Caco-2 (cell line): Measurements from ENCODE around the gene PTPRF. TPM values are rescaled to one million over a fixed set of nuclear protein-coding genes. Genes with fewer than 3 reads are reported as not detected.

ENCODE experiments used
- BruUV-seq: library from RNA; stranded (reverse); fragments of 400-500 nt; replicated peaks from 2 replicates; lab custom pipeline; 2021; lab: Mats Ljungman, UMichigan
- CTCF ChIA-PET: fragments of 300-600 bp; sonication (Branson Sonifier 250); formaldehyde crosslinking; loops from one replicate; lab custom pipeline; 2022; ENCODE audit warnings: antibody characterized with exemption; lab: Charles Lee
- POLR2A ChIA-PET: fragments of 300-600 bp; sonication (Branson Sonifier 250); formaldehyde crosslinking; loops from one replicate; lab custom pipeline; 2022; ENCODE audit warnings: antibody characterized with exemption; lab: Charles Lee
- DNase-seq, 2 experiments: peaks; one replicate each; pipeline versions ENCODE4 v3.0.0 to v3.0.0-alpha.2; 2020 to 2022
- H3K27me3 ChIP-seq: replicated peaks from 2 replicates; pipeline ENCODE4 v1.6.0; 2011; ENCODE audit warnings: low read length; ENCODE audit not compliant: control insufficient read depth, insufficient read depth
- H3K36me3 ChIP-seq: 2 replicates; pipeline ENCODE4 v1.5.1; 2011; ENCODE audit warnings: low read length; ENCODE audit not compliant: control insufficient read depth, insufficient read depth
- H3K4me1 ChIP-seq: fragments of 250-450 bp; sonication (Bioruptor Pico); 2 replicates; pipeline ENCODE4 v1.5.1; 2020; ENCODE audit warnings: mild to moderate bottlenecking
- H3K4me3 ChIP-seq: 2 replicates; pipeline ENCODE4 v1.5.1; 2011; ENCODE audit warnings: low read depth, mild to moderate bottlenecking, control low read depth, low read length
- H3K9me3 ChIP-seq: fragments of 250-450 bp; sonication (Bioruptor Pico); 2 replicates; pipeline ENCODE4 v1.5.1; 2020; ENCODE audit warnings: mild to moderate bottlenecking, moderate library complexity
- H3K27ac Mint-ChIP-seq: one replicate; pipeline ENCODE4 v1.8.0; 2022; ENCODE audit warnings: mixed read lengths; ENCODE audit not compliant: unreplicated experiment
- H3K27me3 Mint-ChIP-seq: one replicate; pipeline ENCODE4 v1.8.0; 2022; ENCODE audit warnings: mixed read lengths; ENCODE audit not compliant: insufficient read depth, unreplicated experiment
- H3K36me3 Mint-ChIP-seq: one replicate; pipeline ENCODE4 v1.8.0; 2022; ENCODE audit warnings: mild to moderate bottlenecking, mixed read lengths; ENCODE audit not compliant: insufficient read depth, unreplicated experiment
- H3K4me1 Mint-ChIP-seq: one replicate; pipeline ENCODE4 v1.8.0; 2022; ENCODE audit warnings: low read depth, mixed read lengths; ENCODE audit not compliant: unreplicated experiment
- H3K4me3 Mint-ChIP-seq: one replicate; pipeline ENCODE4 v1.8.0; 2022; ENCODE audit warnings: mild to moderate bottlenecking, moderate library complexity, mixed read lengths; ENCODE audit not compliant: unreplicated experiment
- H3K9me3 Mint-ChIP-seq: one replicate; pipeline ENCODE4 v1.8.0; 2022; ENCODE audit warnings: mixed read lengths; ENCODE audit not compliant: unreplicated experiment
- intact Hi-C: fragments of 100-400 bp; cut with micrococcal nuclease; formaldehyde crosslinking; loops from one replicate; pipeline ENCODE4 v1.10.0; 2022; ENCODE audit not compliant: unreplicated experiment
- total RNA-seq: library from RNA; stranded (reverse); gene quantifications from 2 replicates; pipeline ENCODE4 v1.2.3, GENCODE V29; 2022
- TF ChIP-seq, protein P1 (sequence below), 2 experiments: fragments of 200-600 bp in 1 of 2; IDR thresholded peaks; 1 replicate in 1 of 2; 2 replicates in 1 of 2; pipeline versions ENCODE4 v1.5.1 to v1.8.0; 2011 to 2022; ENCODE audit warnings: antibody characterized with exemption in 1 of 2, control low read depth in 1 of 2, inconsistent platforms in 1 of 2, low read depth in 1 of 2, low read length in 1 of 2, mild to moderate bottlenecking in 1 of 2, moderate library complexity in 1 of 2; ENCODE audit not compliant: insufficient read depth in 1 of 2, severe bottlenecking in 1 of 2, unreplicated experiment in 1 of 2

The PTPRF gene
- total RNA-seq, 1 experiment from 2014 or later, result 158 TPM

DNA sequence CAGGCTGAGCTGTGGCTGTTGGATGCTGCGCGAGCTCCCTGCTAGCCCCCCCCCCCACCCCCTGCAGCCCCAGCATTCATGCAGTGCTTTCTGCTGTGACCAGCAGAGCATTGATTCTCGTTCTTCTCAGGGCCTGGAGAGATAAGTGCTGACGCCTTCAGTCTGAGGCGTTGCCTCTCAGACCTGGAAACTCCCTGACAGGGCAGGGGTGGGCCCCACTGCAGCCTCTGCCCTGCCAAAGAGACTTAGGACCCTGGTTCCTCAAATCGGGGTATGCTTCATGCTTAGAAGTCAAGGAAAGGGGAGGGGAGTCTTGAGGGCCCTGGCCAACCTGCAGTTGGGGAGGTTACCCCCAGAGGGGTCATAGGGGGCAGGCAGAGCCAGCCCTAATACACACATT lies 38.5 kb downstream of the PTPRF start:
- H3K4me1 ChIP-seq, result no peaks in the 10 kb centered on the region
- no peaks in the 10 kb centered on the region for H3K9me3 Mint-ChIP-seq
- POLR2A ChIA-PET, result no interaction called here
- no peaks in the 10 kb centered on the region; the same call in 1 of the 2 replicates for H3K36me3 ChIP-seq
- intact Hi-C loops, result no loop called here
- H3K27ac Mint-ChIP-seq, result no peak overlapping the region
- H3K27me3 ChIP-seq, result no peaks in the 10 kb centered on the region
- no peak overlapping the region for H3K4me3 Mint-ChIP-seq
- H3K4me3 ChIP-seq, result no peak overlapping the region
- H3K36me3 Mint-ChIP-seq, result peaks cover 13% of the 10 kb centered on the region
- no TSS peak for BruUV-seq
- no peaks in the 10 kb centered on the region for H3K4me1 Mint-ChIP-seq
- CTCF ChIA-PET, result no interaction called here
- TF ChIP-seq, protein P1, sequence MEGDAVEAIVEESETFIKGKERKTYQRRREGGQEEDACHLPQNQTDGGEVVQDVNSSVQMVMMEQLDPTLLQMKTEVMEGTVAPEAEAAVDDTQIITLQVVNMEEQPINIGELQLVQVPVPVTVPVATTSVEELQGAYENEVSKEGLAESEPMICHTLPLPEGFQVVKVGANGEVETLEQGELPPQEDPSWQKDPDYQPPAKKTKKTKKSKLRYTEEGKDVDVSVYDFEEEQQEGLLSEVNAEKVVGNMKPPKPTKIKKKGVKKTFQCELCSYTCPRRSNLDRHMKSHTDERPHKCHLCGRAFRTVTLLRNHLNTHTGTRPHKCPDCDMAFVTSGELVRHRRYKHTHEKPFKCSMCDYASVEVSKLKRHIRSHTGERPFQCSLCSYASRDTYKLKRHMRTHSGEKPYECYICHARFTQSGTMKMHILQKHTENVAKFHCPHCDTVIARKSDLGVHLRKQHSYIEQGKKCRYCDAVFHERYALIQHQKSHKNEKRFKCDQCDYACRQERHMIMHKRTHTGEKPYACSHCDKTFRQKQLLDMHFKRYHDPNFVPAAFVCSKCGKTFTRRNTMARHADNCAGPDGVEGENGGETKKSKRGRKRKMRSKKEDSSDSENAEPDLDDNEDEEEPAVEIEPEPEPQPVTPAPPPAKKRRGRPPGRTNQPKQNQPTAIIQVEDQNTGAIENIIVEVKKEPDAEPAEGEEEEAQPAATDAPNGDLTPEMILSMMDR (IDR thresholded peaks at IDR 0.05; ENCODE audit: insufficient read depth in 1 of 2, low read depth in 1 of 2, low read length in 1 of 2, severe bottlenecking in 1 of 2, unreplicated experiment in 1 of 2), result no peak
- no peaks in the 10 kb centered on the region for H3K27me3 Mint-ChIP-seq
- no peaks in the 10 kb centered on the region for H3K9me3 ChIP-seq
- DNase-seq, result no peak

DNA sequence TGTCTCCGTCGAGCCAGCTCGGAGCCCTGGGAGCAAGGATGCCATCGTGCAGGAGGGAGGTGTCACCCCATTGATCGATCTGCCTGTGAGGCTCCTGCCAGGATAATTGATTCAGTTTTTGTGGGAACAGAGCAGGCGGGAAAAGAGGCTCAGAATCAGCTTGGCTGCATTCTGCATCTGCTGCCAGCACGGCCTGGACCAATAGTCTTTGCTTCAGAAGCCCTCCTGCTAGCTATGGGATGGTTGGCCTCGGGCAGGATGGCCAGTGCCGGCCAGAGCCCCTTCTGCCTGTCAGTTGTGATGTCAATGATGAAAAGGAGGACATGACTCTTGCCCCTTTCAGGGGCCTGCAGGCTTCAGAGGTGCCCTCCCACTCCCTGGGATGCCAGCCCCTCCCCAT lies 39.6 kb downstream of the PTPRF start:
- H3K27me3 ChIP-seq, result no peaks in the 10 kb centered on the region
- BruUV-seq, result no TSS peak
- H3K9me3 ChIP-seq, result no peaks in the 10 kb centered on the region
- Mint-ChIP-seq H3K36me3 (peaks cover 17% of the 10 kb centered on the region), H3K9me3 (no peaks in the 10 kb centered on the region), H3K4me3 (no peak overlapping the region), H3K27me3 (no peaks in the 10 kb centered on the region), H3K27ac (no peak overlapping the region), H3K4me1 (no peaks in the 10 kb centered on the region)
- H3K4me3 ChIP-seq, result no peak overlapping the region
- DNase-seq, result no peak
- ChIA-PET CTCF (no interaction called here), POLR2A (no interaction called here)
- no peaks in the 10 kb centered on the region for H3K4me1 ChIP-seq
- TF ChIP-seq, protein P1 (IDR thresholded peaks at IDR 0.05; ENCODE audit: insufficient read depth in 1 of 2, low read depth in 1 of 2, low read length in 1 of 2, severe bottlenecking in 1 of 2, unreplicated experiment in 1 of 2), result no peak
- H3K36me3 ChIP-seq, result no peaks in the 10 kb centered on the region; the same call in 1 of the 2 replicates
- intact Hi-C loops, result no loop called here

DNA sequence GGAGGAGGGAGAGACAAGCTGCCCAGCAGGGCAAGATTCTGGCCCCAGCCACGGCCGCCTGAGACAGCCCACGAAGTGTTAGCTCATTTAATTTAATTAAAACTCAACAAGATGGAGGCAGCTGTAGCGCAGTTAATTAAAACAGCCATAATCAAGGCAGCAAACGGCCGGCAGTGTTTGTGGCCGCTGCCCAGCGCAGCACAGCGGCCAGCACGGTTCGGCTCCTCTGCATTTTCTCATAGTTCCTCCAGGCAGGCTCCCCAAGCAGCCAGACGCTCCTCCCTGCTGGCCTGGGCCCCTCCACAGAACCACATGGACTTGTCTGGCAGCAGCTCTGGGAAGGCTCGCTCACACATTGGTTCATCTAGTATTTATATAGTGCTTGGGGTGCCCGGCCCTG lies 40.0 kb downstream of the PTPRF start:
- intact Hi-C loops, result no loop called here
- CTCF ChIA-PET, result no interaction called here
- H3K36me3 ChIP-seq, result no peaks in the 10 kb centered on the region; the same call in 1 of the 2 replicates

More for the DNA sequence above, 40.0 kb downstream of the PTPRF start:
- Mint-ChIP-seq H3K36me3 (peaks cover 17% of the 10 kb centered on the region), H3K4me3 (no peak overlapping the region), H3K4me1 (no peaks in the 10 kb centered on the region), H3K27me3 (no peaks in the 10 kb centered on the region), H3K9me3 (no peaks in the 10 kb centered on the region), H3K27ac (no peak overlapping the region)
- POLR2A ChIA-PET, result no interaction called here
- no peak for DNase-seq
- Histone ChIP-seq H3K27me3 (no peaks in the 10 kb centered on the region), H3K4me3 (no peak overlapping the region), H3K4me1 (no peaks in the 10 kb centered on the region), H3K9me3 (no peaks in the 10 kb centered on the region)
- TF ChIP-seq, protein P1 (IDR thresholded peaks at IDR 0.05; ENCODE audit: insufficient read depth in 1 of 2, low read depth in 1 of 2, low read length in 1 of 2, severe bottlenecking in 1 of 2, unreplicated experiment in 1 of 2), result no peak
- no TSS peak for BruUV-seq
